Caco-2 (cell line): Measurements from ENCODE around the gene PPFIBP1. TPM values are rescaled to one million over a fixed set of nuclear protein-coding genes. Genes with fewer than 3 reads are reported as not detected.
A peak's percentile ranks its signal among the peaks of the same experiment; 100 is the strongest.

Experiments used
- BruUV-seq: library from RNA; stranded (reverse); fragments of 400-500 nt; replicated peaks from 2 replicates; lab custom pipeline; 2021; lab: Mats Ljungman, UMichigan
- CTCF ChIA-PET: fragments of 300-600 bp; sonication (Branson Sonifier 250); formaldehyde crosslinking; loops from one replicate; lab custom pipeline; 2022; ENCODE audit warnings: antibody characterized with exemption; lab: Charles Lee
- POLR2A ChIA-PET: fragments of 300-600 bp; sonication (Branson Sonifier 250); formaldehyde crosslinking; loops from one replicate; lab custom pipeline; 2022; ENCODE audit warnings: antibody characterized with exemption; lab: Charles Lee
- DNase-seq, 2 experiments: peaks; one replicate each; pipeline versions ENCODE4 v3.0.0 to v3.0.0-alpha.2; 2020 to 2022
- H3K27me3 ChIP-seq: replicated peaks from 2 replicates; pipeline ENCODE4 v1.6.0; 2011; ENCODE audit warnings: low read length; ENCODE audit not compliant: control insufficient read depth, insufficient read depth
- H3K36me3 ChIP-seq: 2 replicates; pipeline ENCODE4 v1.5.1; 2011; ENCODE audit warnings: low read length; ENCODE audit not compliant: control insufficient read depth, insufficient read depth
- H3K4me1 ChIP-seq: fragments of 250-450 bp; sonication (Bioruptor Pico); 2 replicates; pipeline ENCODE4 v1.5.1; 2020; ENCODE audit warnings: mild to moderate bottlenecking
- H3K4me3 ChIP-seq: 2 replicates; pipeline ENCODE4 v1.5.1; 2011; ENCODE audit warnings: low read depth, mild to moderate bottlenecking, control low read depth, low read length
- H3K9me3 ChIP-seq: fragments of 250-450 bp; sonication (Bioruptor Pico); 2 replicates; pipeline ENCODE4 v1.5.1; 2020; ENCODE audit warnings: mild to moderate bottlenecking, moderate library complexity
- H3K27ac Mint-ChIP-seq: one replicate; pipeline ENCODE4 v1.8.0; 2022; ENCODE audit warnings: mixed read lengths; ENCODE audit not compliant: unreplicated experiment
- H3K27me3 Mint-ChIP-seq: one replicate; pipeline ENCODE4 v1.8.0; 2022; ENCODE audit warnings: mixed read lengths; ENCODE audit not compliant: insufficient read depth, unreplicated experiment
- H3K36me3 Mint-ChIP-seq: one replicate; pipeline ENCODE4 v1.8.0; 2022; ENCODE audit warnings: mild to moderate bottlenecking, mixed read lengths; ENCODE audit not compliant: insufficient read depth, unreplicated experiment
- H3K4me1 Mint-ChIP-seq: one replicate; pipeline ENCODE4 v1.8.0; 2022; ENCODE audit warnings: low read depth, mixed read lengths; ENCODE audit not compliant: unreplicated experiment
- H3K4me3 Mint-ChIP-seq: one replicate; pipeline ENCODE4 v1.8.0; 2022; ENCODE audit warnings: mild to moderate bottlenecking, moderate library complexity, mixed read lengths; ENCODE audit not compliant: unreplicated experiment
- H3K9me3 Mint-ChIP-seq: one replicate; pipeline ENCODE4 v1.8.0; 2022; ENCODE audit warnings: mixed read lengths; ENCODE audit not compliant: unreplicated experiment
- intact Hi-C: fragments of 100-400 bp; cut with micrococcal nuclease; formaldehyde crosslinking; loops from one replicate; pipeline ENCODE4 v1.10.0; 2022; ENCODE audit not compliant: unreplicated experiment
- total RNA-seq: library from RNA; stranded (reverse); gene quantifications from 2 replicates; pipeline ENCODE4 v1.2.3, GENCODE V29; 2022
- TF ChIP-seq, protein P1 (sequence below), 2 experiments: fragments of 200-600 bp in 1 of 2; IDR thresholded peaks; 1 replicate in 1 of 2; 2 replicates in 1 of 2; pipeline versions ENCODE4 v1.5.1 to v1.8.0; 2011 to 2022; ENCODE audit warnings: antibody characterized with exemption in 1 of 2, control low read depth in 1 of 2, inconsistent platforms in 1 of 2, low read depth in 1 of 2, low read length in 1 of 2, mild to moderate bottlenecking in 1 of 2, moderate library complexity in 1 of 2; ENCODE audit not compliant: insufficient read depth in 1 of 2, severe bottlenecking in 1 of 2, unreplicated experiment in 1 of 2

Gene PPFIBP1
- total RNA-seq, 1 experiment from 2014 or later: 109 TPM

DNA sequence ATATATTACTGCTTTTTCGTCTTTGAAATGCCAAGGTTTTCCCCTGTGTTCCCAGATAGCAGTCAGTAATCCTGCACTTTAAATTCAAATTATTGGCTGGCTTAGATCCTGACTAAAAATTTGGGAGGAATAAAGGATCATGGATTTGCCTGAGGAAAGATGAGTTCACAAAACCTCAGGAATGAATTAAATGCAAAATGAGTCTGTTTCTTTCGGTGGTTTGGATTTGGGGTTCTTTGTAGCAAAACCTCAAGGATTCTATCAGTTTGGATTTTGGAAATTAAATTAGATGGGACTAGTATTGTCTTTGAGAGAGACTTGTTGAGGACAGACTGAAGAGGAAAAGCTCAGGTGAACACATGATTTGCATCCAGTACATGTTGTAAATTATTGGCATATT, 36.1 kb downstream of the PPFIBP1 start:
- no peak overlapping the region for H3K4me3 ChIP-seq
- no peaks in the 10 kb centered on the region for H3K9me3 ChIP-seq
- TF ChIP-seq, protein P1, sequence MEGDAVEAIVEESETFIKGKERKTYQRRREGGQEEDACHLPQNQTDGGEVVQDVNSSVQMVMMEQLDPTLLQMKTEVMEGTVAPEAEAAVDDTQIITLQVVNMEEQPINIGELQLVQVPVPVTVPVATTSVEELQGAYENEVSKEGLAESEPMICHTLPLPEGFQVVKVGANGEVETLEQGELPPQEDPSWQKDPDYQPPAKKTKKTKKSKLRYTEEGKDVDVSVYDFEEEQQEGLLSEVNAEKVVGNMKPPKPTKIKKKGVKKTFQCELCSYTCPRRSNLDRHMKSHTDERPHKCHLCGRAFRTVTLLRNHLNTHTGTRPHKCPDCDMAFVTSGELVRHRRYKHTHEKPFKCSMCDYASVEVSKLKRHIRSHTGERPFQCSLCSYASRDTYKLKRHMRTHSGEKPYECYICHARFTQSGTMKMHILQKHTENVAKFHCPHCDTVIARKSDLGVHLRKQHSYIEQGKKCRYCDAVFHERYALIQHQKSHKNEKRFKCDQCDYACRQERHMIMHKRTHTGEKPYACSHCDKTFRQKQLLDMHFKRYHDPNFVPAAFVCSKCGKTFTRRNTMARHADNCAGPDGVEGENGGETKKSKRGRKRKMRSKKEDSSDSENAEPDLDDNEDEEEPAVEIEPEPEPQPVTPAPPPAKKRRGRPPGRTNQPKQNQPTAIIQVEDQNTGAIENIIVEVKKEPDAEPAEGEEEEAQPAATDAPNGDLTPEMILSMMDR (IDR thresholded peaks at IDR 0.05; ENCODE audit: insufficient read depth in 1 of 2, low read depth in 1 of 2, low read length in 1 of 2, severe bottlenecking in 1 of 2, unreplicated experiment in 1 of 2): no peak
- H3K27ac Mint-ChIP-seq: no peak overlapping the region
- H3K36me3 Mint-ChIP-seq: no peaks in the 10 kb centered on the region
- H3K27me3 Mint-ChIP-seq: no peaks in the 10 kb centered on the region
- no peaks in the 10 kb centered on the region for H3K36me3 ChIP-seq
- H3K4me1 Mint-ChIP-seq: peaks cover 6% of the 10 kb centered on the region
- BruUV-seq: no TSS peak
- peaks cover 6% of the 10 kb centered on the region; the same call in 1 of the 2 replicates for H3K4me1 ChIP-seq
- POLR2A ChIA-PET: no interaction called here
- no peaks in the 10 kb centered on the region for H3K9me3 Mint-ChIP-seq
- DNase-seq: no peak
- no peaks in the 10 kb centered on the region for H3K27me3 ChIP-seq
- intact Hi-C loops: loop anchor here (2.0 kb wide), 1 partner anchor 35 kb away; the partner anchor contains the start of gene PPFIBP1
- CTCF ChIA-PET: no interaction called here
- H3K4me3 Mint-ChIP-seq: no peak overlapping the region

GRCh38 chr12:27561535-27562350, 37.7 kb downstream of the PPFIBP1 start:
- Histone ChIP-seq H3K4me3 (no peak overlapping the region), H3K36me3 (no peaks in the 10 kb centered on the region), H3K27me3 (no peaks in the 10 kb centered on the region), H3K9me3 (no peaks in the 10 kb centered on the region), H3K4me1 (no peaks in the 10 kb centered on the region)
- Mint-ChIP-seq H3K4me3 (no peak overlapping the region), H3K36me3 (no peaks in the 10 kb centered on the region), H3K4me1 (peaks cover 12% of the 10 kb centered on the region), H3K27ac (no peak overlapping the region), H3K27me3 (no peaks in the 10 kb centered on the region), H3K9me3 (no peaks in the 10 kb centered on the region)
- DNase-seq: no peak
- no TSS peak for BruUV-seq
- CTCF ChIA-PET: no interaction called here
- POLR2A ChIA-PET: no interaction called here
- intact Hi-C loops: loop anchor here (2.0 kb wide), 1 partner anchor 37 kb away; the partner anchor contains the start of gene PPFIBP1
- TF ChIP-seq, protein P1 (IDR thresholded peaks at IDR 0.05; ENCODE audit: insufficient read depth in 1 of 2, low read depth in 1 of 2, low read length in 1 of 2, severe bottlenecking in 1 of 2, unreplicated experiment in 1 of 2): no peak

DNA sequence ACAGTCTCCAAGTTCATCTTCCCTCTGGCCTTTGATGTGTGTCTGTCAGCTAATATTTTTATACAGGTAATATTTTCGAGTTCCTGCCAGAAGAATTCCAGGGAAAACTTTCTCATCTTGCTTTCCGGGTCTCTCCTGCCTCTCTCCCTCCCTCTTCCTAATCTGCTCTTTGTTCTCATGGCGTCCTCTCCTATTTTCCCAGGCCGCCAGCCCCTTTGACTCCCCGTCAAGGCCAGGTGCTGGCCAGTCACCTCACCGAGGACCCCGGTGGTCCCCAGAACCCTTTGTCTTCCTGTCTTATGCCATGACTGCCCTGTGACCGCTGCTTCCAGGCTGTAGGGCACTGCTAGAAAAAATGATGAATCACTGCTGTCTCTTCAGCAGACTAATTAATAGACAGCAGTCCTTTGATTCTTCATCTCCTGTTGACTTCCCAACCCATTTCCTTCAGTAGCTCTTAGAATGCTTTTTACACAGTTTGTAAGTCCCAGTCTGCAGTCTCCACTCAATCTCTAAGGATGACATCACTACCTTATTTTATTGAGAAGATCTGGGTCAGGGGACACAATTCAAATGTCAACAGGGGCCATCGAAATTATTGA, 40.7 kb downstream of the PPFIBP1 start:
- peaks cover 5% of the 10 kb centered on the region for H3K36me3 Mint-ChIP-seq
- H3K36me3 ChIP-seq: no peaks in the 10 kb centered on the region
- H3K4me3 ChIP-seq: no peak overlapping the region
- no peaks in the 10 kb centered on the region for H3K4me1 ChIP-seq
- ChIA-PET CTCF (no interaction called here), POLR2A (no interaction called here)
- no peaks in the 10 kb centered on the region for H3K27me3 Mint-ChIP-seq
- intact Hi-C loops: no loop called here
- no peaks in the 10 kb centered on the region for H3K9me3 ChIP-seq
- H3K27me3 ChIP-seq: no peaks in the 10 kb centered on the region
- H3K4me3 Mint-ChIP-seq: no peak overlapping the region
- no TSS peak for BruUV-seq
- H3K27ac Mint-ChIP-seq: peak overlapping the region; percentile 7
- H3K9me3 Mint-ChIP-seq: no peaks in the 10 kb centered on the region
- DNase-seq: no peak
- TF ChIP-seq, protein P1 (IDR thresholded peaks at IDR 0.05; ENCODE audit: insufficient read depth in 1 of 2, low read depth in 1 of 2, low read length in 1 of 2, severe bottlenecking in 1 of 2, unreplicated experiment in 1 of 2): no peak
- H3K4me1 Mint-ChIP-seq: peaks cover 12% of the 10 kb centered on the region
